HG03175 (cell line): ENCODE measurements around the gene CDH20.
A peak's percentile ranks its signal among the peaks of the same experiment; 100 is the strongest.

ENCODE experiments used
- ATAC-seq: cut with Tn5 transposase; IDR thresholded peaks from one replicate; pipeline ENCODE4 v1.9.1; 2021; ENCODE audit warnings: mild to moderate bottlenecking, moderate library complexity; ENCODE audit not compliant: unreplicated experiment

Gene CDH20

DNA sequence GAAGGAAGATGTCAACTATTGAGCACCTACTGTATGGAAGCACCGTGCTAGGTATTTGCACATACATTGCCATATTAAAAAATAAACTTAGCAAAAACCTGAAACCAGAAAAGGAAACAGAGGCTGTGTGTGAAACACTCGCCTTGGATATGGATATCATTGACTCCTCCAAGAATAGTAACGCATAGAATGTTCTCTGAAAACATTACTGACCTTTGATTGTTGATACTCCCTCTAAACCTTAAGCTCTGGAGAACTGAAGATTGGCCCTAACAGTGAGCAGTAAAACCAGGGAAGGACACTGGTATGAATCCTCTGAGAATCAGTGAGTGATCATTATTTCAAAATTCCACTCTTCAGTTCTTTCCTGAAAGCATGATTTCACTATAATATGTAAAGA lies 236.8 kb downstream of the CDH20 start:
- ATAC-seq: no peak

DNA sequence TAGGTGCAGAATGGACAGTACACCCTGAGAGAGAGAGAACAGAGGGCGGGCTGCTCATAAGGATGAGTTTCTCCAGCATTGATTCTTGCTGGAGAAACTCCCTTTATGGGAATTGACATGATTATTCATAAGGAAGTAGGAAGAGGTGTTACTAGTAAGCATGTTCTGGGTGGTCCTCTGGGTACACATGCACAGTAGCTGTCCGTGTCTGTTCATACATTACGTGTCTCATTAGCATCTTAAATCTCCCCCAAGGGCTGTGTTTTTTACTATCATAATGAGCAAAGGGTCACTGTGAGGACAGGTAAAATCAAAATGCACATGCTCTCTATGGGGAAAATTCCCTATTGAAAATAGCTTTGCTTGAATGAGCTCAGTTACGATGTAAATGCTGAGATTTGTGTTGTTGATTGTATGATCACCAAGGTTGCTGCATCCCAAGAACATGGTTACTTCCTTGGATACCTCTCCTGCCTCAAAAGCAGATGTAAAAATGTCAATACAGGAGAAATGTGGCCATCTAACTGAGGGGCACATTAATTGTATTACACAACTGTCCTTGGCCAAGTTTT lies 238.9 kb downstream of the CDH20 start:
- no peak for ATAC-seq

DNA sequence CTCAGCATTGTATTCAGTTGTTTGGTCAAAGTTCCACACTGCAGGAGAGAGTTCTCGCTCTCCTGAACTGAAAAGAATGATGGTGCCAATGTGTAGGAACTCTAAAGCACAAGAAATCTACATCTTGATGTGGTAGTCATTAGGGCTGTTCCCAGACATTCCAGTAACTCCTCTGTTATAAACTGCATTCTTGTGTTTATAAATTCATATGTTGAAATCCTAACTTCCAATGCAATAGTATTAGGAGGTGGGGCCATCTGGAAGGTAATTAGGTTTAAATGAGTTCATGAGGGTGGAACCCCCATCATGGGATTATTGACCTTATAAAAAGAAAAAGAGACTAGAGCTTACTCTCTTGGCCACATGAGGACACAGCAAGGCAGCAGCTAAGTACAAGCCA lies 239.6 kb downstream of the CDH20 start:
- ATAC-seq: no peak

DNA sequence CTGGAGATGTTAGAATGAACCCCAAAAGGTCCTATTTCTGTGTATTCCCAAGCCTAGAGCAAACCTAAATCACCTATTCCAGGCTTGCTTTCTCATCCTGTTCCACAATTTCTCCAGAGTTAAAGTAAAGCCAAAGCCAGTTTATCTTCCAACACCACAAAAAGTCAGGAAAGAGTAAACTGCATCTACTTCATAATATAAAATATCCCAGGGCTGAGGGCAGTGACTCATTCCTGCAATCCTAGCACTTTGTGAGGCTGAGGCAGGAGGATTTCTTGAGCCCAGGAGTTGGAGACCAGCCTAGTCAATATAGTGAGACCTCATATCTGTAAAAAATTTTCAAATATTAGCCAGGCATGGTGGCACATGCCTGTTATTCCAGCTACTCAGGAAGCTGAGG lies 241.4 kb downstream of the CDH20 start:
- ATAC-seq: no peak

DNA sequence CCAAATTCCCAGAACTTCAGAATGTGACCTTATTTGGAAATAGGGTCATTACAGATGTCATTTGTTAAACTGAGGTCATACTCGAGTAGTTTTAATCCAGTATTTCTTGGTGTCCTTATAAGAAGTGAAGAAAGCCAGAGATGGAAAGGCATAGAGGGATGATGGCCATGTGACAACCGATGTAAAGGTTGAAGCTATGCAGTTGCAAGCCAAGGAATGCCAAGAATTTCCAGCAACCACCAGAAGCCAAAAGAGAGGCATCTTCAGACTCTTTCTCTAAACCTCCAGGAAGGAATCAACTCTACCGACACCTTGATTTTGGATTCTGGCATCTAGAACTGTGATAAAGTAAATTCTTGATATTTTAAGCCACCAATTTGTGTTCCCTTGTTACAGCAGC lies 242.2 kb downstream of the CDH20 start:
- ATAC-seq: no peak

DNA sequence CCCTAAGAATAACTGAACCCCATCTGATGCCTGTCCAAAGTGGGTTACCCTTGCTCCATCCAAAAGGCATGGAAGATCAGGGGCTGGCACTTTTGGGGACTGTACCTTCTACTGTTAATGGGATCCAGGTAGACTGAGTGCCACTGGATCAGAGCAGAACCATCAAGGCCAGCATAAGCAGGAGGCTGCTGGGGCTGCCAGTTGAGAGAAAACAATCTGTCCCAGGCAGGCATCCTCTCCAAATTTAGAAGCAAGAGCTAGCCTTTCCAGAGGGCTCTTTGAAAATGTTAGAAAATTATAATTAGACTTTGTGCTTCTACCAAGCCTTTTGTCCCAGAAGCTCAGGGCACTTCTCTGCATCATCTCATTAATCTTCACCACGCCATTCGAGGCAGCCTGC lies 245.6 kb downstream of the CDH20 start:
- no peak for ATAC-seq

DNA sequence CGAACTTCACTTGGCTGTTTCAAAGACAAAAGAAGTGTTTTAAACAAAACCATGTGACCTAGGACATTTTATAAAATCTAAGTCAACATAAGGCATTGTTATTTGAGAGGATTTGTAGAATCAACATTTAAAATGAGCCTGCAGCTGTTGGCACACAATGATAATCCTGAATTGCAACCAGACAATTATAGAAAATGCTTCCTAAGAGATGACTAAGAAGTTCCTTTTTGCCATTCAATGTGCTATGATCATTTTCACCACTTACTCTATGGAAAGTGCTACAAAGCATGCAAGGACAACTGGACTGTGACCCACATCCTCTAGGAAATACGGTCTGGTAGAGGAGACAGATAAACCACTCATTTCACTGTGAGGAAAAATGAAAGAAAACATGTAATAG lies 246.4 kb downstream of the CDH20 start:
- no peak for ATAC-seq

DNA sequence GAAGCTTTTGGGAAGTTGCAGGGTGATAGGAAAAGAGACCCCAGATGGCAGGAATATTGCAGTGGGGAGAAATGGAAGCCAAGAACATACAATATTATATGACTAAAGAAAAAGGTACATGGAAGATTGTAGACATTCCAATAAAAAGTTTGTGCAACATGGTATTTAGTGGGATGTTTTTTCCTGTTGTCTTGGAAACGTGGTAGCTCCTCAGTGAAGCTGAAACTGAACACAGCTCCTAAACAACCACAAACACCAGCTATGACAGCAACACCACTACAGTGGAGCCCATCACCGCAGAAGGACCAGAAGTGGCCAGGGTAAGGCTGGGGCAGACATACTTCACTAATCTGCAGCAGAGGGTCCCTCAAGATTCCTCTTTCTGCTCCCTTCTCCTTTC lies 246.8 kb downstream of the CDH20 start:
- no peak for ATAC-seq

DNA sequence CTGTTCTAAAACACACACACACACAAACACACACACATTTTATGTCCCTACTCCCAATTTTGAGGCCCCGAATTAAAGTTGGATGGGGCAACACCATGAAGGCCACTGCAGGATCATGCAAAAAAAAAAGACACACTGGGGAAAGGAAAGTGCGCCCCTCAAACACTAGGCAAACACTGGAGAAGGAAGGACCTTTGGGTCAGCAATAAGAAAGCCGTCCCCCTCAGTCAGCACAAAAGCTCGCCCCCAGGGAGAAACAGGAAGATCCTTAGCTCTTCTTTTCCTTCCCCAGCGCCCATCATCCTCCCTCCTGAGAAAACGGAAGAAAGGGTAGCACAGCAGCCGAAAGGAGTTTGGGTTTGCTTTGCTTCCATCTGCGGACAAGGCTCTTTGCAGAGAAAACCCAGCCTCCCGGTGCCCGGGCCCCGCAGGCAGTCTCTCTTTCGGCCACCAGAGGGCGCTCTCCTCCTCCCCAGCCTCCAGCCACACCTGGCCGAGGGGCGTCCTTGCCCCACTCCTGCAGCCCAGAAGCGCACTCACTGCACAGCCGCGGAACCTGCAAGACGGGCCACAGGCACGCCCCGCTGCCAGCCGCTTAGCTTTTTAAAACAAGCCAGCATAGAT lies 248.5 kb downstream of the CDH20 start:
- peak; percentile 88 for ATAC-seq

DNA sequence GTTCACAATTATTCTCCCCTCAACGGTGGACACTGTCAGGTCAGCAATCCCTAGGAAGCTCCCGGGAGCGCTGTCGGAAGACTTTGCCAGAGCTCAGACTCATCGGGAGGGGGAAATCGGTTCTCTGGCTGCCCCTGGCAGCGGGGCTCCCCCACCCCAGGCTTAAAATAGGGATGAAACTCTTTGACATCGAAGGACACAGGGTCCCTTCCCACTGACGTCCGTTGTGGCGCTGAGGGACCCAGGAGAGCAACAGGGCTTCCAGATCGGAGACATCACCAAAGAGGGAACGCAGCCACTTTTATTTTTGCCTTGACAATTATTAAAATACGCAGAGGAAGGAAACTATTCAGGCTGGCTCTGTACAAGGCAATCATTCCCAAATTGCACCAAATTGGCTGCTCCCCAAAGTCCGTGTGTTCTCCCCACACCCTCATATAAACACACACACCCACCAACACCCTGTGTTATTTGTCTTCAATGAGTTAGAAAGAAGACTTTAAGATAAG lies 249.0 kb downstream of the CDH20 start:
- ATAC-seq: no peak

DNA sequence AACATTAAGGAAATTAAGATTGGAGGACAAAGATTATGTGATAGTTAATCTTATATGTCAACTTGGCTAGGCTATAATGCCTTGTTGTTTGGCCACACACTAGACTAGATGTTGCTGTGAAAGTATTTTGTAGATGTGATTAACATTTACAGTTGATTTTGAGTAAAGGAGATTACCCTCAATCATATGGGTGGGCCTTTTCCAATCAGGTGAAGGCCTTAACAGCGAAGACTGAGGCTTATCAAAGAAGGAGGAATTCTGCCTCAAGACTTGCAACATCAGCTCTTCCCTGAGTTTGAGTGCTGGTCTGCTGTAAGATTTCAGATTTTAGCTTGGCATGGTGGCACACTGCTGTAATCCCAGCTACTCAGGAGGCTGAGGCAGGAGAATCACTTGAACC lies 250.3 kb downstream of the CDH20 start:
- no peak for ATAC-seq

DNA sequence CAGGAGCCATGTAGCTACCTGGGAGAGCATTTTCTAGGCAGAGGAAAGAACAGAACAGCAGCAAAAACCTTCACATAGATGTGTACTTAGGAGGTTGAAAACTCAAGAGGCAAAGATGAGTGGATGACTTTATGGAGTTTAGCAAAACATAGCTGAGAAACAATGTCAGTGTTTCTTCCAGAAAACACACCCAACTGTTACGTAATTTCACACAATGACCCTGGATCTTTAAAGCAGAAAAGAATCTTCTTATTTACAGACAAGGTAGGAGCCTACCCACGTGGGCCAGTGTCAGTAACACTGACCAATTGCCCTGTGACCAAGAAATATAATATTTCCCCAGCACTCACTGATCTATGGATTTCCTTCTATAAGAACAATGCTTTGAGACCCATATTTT lies 254.6 kb downstream of the CDH20 start:
- no peak for ATAC-seq

DNA sequence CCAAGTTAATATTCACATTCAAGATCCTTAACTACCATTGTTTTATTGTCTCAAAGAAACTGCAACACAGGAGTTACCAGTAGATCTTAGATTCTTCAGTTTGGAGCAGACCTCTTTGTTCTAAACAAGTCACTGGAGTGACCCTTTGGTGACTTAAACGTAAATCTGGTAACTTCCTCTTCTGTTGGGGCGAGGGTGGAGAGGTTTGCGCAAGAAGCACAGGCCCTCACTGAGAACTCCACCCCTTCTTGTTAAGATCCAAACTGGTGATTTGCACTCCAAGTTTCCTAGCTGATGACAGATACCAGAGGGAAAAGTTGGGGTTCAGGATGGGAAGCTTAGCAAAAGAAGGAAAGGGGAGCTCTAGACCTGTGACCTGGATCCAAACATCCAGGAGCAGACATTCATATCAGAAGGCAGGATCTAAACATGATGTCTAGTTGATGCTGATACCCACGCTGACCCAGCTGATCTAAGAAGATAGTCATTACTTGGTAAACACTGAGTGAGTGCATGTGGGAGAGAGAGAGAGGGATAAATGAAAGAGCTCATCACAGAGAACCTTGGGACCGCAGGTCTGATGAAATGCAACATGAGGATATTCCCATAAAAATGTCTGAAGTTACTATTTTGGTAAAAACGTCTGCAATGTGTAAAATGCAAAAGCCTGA lies 256.0 kb downstream of the CDH20 start:
- no peak for ATAC-seq

DNA sequence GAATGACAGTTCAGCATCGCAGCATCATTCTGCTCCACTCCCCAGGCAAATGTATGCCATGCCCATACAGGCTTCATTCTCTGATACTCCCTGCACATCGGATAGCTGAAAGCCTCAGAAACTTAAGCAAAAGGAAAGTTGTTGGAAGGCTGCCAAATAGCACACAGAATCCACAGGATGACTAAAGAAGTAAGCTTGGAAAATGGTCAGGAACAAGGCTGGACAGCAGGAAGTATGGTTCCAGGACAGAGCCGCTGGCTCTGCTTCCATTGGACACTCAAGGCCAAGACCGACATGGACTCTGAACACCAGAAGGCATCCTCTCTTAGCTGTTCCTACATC lies 256.5 kb downstream of the CDH20 start:
- ATAC-seq: no peak

DNA sequence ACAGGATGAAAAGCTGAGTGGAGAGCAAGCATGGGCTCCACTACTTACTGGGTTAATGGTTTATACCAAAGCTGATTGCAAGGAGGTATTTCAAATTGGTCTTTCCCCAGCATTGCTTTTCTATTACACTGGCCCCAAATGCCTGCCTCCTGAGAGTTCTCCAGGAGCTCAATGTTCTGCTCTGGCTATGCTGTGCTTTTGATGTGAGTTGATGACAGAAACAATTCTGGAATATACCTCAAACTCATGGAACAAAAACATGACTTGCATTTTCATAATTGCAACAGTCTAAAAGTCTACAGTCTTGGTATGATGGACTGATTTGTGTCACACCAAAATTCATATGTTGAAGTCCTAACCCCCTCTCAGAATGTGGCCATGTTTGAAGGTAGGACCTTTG lies 258.0 kb downstream of the CDH20 start:
- no peak for ATAC-seq

DNA sequence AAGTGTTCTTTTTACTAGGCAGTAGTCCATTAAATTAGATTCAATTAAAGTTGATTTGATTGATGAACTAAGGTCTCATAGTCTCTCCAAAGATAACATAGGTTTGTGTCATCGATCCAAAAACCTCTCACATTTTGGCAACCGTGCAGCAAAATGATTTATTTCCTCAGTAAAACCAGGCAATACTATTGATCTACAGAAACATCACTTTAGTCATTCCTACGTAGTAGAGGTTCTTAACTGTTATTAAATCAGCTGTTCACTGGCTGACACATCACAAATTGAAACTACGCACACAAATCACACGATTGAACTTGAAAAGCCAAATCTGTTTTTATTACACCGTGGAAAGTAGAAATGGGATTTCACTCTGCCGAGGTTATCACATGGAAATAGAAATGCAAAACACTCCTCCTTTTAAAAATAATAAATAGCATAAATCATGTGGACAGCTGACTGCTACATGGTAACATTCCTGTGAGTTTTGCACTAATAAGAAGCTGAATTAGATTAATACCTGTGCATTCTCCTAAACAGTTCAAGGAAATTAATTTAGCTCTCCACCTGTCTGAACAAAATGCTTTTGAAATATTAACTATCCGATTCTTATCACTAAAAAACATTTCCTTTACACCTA lies 262.5 kb downstream of the CDH20 start:
- no peak for ATAC-seq

DNA sequence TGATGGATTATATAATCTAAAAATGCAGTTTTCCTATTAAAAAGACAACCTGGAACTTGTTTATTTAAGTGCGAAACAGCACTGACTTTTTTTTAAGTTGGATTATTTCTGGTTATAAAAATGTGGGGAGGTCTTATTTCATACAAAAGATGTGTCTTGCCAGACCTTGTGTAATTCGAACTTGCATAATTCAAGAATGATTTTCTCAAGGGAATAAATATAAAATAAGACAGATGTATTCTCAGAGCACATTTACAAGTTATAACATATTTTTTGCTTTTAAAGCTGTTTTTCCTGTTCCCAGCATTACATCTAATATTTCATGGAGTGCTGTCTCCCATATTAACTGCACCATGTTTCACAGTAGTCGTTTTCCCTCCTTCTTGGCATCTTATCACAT lies 263.1 kb downstream of the CDH20 start:
- ATAC-seq: no peak

DNA sequence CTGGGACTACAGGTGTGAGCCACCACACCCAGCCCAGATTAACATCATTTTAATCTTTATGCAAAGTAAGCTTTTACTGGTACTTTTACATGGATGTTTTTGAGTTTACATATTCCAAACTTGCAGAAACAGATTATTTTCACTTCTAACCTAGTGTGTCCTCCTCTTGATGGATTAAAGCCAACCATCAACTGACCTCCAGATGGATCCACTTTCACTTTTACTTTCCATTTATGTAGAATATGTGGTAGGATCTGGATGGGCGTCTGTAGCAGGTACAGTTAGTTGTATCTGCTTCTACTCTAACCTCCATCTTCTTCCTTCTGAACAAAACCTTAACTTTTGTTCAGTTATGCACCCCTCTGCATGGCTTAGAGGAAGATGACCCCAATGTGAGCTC lies 264.1 kb downstream of the CDH20 start:
- no peak for ATAC-seq

DNA sequence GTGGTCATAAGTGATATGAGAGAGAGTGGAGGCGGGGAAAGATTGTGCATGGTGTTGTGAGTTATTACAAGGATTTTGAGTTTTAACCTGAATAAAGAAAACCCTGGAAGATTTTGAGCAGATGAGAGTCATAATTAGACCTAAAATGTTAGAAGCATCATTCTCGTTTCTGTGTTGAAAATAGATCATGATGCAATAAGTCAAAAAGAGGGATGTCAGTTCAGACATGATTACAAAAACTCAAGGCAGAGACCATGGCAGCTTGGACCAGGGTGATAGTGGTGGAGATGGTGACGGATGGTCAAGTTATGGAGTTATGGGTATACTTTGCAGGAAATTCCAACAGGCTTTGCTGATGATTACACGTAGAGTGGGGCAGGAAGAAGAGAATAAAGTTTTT lies 267.2 kb downstream of the CDH20 start:
- no peak for ATAC-seq

DNA sequence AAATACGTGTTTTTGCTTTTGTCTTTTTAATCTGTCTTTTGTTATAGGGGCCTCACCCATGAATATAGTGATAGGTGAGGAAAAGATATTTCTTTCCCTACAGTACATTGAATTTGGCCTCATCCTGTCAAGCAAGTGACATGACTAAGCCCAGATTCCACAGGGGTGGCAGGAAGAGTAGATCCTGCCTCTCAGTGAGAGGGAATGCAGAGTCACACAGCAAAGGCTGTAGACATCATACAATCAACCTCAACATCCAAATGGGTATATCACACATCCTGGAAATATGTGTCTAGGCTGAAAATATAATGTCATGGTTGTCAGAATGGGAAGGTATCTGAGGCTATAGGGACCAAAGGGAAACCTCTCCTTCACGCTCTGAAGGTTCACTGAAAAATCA lies 269.6 kb downstream of the CDH20 start:
- ATAC-seq: no peak
